Measurements from ENCODE around the gene RCAN1.

The RCAN1 gene

DNA sequence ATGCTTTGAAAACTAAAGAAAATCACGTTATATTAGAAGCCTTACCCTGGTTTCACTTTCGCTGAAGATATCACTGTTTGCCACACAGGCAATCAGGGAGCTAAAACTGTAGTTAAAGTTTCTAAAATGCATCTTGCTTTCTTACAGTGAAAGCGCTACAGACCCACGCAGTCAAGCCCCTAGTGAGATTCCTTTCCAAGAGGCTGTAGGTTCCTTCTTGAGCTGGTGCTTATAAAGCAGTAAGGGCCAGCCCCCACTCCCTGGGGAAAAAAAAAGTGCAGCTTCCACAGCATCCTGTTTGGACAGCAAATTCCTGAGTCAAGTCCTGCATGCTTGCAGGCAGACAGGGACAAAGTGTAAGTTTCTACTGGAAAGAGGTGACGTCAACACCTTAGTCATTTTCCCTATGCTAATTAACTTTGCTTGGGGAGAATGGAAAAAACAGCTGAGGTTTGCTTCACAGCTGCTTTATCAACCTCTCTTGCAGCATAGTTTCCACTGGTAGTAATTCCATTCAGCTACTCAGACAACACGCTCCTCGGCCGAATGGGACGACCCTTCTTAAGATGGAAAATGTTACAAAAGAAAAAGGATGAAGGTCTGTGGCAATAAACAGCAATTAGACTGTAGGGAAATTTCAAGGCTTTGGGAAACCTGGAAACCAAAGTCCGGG, 88.2 kb downstream of the RCAN1 start (continued):
- TF ChIP-seq SP7 (tag by site-specific recombination; IDR thresholded peaks at IDR 0.05) (peak; percentile 96), TCF7L2 (IDR thresholded peaks at IDR 0.05; ENCODE audit: borderline replicate concordance, low read depth, low read length) (no peak), ZBTB8A (tag by site-specific recombination; IDR thresholded peaks at IDR 0.05) (no peak), ZNF48 (tag by site-specific recombination; IDR thresholded peaks at IDR 0.05) (no peak), ZBTB44 (tag by site-specific recombination; IDR thresholded peaks at IDR 0.05) (peak; percentile 100), BCL11A (tag by site-specific recombination; IDR thresholded peaks at IDR 0.05; ENCODE audit: low read depth) (no peak), SALL2 (tag by site-specific recombination; IDR thresholded peaks at IDR 0.05; ENCODE audit: borderline replicate concordance) (no peak), ZNF223 (tag by site-specific recombination; IDR thresholded peaks at IDR 0.05) (peak; percentile 96), ZNF133 (tag by site-specific recombination; IDR thresholded peaks at IDR 0.05) (no peak), ZNF24 (tag by site-specific recombination; IDR thresholded peaks at IDR 0.05) (peak; percentile 87; the same call in 1 of the 2 replicates), SP2 (tag by site-specific recombination; IDR thresholded peaks at IDR 0.05) (no peak), ZNF138 (tag by site-specific recombination; IDR thresholded peaks at IDR 0.05; ENCODE audit: borderline replicate concordance) (no peak), ZNF394 (tag by site-specific recombination; IDR thresholded peaks at IDR 0.05; ENCODE audit: borderline replicate concordance) (peak; percentile 86), ZNF16 (tag by site-specific recombination; IDR thresholded peaks at IDR 0.05; ENCODE audit: low read depth) (no peak), ZNF843 (tag by site-specific recombination; IDR thresholded peaks at IDR 0.05) (no peak), ZNF37A (tag by site-specific recombination; IDR thresholded peaks at IDR 0.05) (no peak), TRIM28 (IDR thresholded peaks at IDR 0.05; ENCODE audit: borderline replicate concordance, low read length) (peak; percentile 100), GLIS2 (tag by site-specific recombination; IDR thresholded peaks at IDR 0.05) (no peak), ZNF600 (tag by site-specific recombination; IDR thresholded peaks at IDR 0.05) (peak; percentile 97), ZNF692 (tag by site-specific recombination; IDR thresholded peaks at IDR 0.05) (peak; percentile 90), ZNF544 (tag by site-specific recombination; IDR thresholded peaks at IDR 0.05) (no peak), ZNF175 (tag by site-specific recombination; IDR thresholded peaks at IDR 0.05) (no peak), TSHZ1 (tag by site-specific recombination; IDR thresholded peaks at IDR 0.05; ENCODE audit: borderline replicate concordance) (peak; percentile 74), EGR2 (tag by site-specific recombination; IDR thresholded peaks at IDR 0.05; ENCODE audit: low read depth) (no peak), GFI1B (tag by site-specific recombination; IDR thresholded peaks at IDR 0.05) (peak; percentile 80; the same call in 1 of the 2 replicates)
- TF ChIP-seq, protein P1, sequence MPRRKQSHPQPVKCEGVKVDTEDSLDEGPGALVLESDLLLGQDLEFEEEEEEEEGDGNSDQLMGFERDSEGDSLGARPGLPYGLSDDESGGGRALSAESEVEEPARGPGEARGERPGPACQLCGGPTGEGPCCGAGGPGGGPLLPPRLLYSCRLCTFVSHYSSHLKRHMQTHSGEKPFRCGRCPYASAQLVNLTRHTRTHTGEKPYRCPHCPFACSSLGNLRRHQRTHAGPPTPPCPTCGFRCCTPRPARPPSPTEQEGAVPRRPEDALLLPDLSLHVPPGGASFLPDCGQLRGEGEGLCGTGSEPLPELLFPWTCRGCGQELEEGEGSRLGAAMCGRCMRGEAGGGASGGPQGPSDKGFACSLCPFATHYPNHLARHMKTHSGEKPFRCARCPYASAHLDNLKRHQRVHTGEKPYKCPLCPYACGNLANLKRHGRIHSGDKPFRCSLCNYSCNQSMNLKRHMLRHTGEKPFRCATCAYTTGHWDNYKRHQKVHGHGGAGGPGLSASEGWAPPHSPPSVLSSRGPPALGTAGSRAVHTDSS (tag by site-specific recombination; IDR thresholded peaks at IDR 0.05): no peak
- TF ChIP-seq, protein P2, sequence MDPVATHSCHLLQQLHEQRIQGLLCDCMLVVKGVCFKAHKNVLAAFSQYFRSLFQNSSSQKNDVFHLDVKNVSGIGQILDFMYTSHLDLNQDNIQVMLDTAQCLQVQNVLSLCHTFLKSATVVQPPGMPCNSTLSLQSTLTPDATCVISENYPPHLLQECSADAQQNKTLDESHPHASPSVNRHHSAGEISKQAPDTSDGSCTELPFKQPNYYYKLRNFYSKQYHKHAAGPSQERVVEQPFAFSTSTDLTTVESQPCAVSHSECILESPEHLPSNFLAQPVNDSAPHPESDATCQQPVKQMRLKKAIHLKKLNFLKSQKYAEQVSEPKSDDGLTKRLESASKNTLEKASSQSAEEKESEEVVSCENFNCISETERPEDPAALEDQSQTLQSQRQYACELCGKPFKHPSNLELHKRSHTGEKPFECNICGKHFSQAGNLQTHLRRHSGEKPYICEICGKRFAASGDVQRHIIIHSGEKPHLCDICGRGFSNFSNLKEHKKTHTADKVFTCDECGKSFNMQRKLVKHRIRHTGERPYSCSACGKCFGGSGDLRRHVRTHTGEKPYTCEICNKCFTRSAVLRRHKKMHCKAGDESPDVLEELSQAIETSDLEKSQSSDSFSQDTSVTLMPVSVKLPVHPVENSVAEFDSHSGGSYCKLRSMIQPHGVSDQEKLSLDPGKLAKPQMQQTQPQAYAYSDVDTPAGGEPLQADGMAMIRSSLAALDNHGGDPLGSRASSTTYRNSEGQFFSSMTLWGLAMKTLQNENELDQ (tag by site-specific recombination; IDR thresholded peaks at IDR 0.05; ENCODE audit: low read depth): no peak
- TF ChIP-seq, protein P3, sequence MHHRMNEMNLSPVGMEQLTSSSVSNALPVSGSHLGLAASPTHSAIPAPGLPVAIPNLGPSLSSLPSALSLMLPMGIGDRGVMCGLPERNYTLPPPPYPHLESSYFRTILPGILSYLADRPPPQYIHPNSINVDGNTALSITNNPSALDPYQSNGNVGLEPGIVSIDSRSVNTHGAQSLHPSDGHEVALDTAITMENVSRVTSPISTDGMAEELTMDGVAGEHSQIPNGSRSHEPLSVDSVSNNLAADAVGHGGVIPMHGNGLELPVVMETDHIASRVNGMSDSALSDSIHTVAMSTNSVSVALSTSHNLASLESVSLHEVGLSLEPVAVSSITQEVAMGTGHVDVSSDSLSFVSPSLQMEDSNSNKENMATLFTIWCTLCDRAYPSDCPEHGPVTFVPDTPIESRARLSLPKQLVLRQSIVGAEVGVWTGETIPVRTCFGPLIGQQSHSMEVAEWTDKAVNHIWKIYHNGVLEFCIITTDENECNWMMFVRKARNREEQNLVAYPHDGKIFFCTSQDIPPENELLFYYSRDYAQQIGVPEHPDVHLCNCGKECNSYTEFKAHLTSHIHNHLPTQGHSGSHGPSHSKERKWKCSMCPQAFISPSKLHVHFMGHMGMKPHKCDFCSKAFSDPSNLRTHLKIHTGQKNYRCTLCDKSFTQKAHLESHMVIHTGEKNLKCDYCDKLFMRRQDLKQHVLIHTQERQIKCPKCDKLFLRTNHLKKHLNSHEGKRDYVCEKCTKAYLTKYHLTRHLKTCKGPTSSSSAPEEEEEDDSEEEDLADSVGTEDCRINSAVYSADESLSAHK (tag by site-specific recombination; IDR thresholded peaks at IDR 0.05): peak; percentile 64; the same call in 1 of the 2 replicates
